ENCODE results near the gene AMELX.

Gene AMELX

GRCh38 chrX:11311706-11312105 lies 18.5 kb downstream of the AMELX start:
- DNase-seq = no peak

- DNase-seq = no peak
Observed at GRCh38 chrX:11319806-11320520, 26.8 kb downstream of the AMELX start.

GRCh38 chrX:11321986-11322385 lies 28.8 kb downstream of the AMELX start:
- DNase-seq = no peak

DNA sequence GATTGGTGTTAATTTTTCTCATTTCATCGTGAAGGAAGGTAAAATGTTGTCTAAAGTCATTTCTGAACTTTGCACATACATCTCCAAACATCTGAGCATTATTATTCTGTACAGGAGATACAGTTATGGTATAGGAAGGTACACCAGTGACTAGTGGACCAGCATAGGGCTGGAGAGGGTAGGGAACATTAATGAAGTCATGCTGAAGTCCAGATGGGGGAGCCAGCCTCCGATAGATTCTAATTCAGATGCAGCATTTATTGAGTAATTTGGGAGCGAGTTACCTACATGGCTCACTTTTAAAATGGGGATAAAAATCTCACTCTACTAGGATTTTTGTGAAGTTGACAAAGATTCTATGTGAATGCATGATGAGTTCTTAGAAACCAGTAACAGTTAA lies 34.9 kb downstream of the AMELX start:
- no peak for DNase-seq

DNA sequence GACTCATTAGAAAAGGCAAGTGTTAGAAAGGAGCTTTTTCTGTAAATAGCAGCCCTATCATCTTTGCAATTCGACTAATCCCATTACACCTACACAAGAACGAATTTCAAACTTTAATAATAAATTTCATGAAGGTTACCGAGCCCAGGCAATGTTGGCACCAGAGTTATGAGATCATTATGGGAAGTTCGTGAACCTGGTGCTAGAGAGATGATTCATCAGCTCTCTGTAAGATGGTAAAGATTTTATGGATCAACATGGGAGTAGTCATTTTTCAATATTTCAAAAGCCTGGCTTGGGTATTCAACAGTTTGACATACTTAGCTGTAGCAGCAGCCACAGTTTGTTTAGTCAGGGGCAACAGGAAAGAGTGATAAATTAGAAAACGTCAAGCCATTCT lies 35.8 kb downstream of the AMELX start:
- no peak for DNase-seq

DNA sequence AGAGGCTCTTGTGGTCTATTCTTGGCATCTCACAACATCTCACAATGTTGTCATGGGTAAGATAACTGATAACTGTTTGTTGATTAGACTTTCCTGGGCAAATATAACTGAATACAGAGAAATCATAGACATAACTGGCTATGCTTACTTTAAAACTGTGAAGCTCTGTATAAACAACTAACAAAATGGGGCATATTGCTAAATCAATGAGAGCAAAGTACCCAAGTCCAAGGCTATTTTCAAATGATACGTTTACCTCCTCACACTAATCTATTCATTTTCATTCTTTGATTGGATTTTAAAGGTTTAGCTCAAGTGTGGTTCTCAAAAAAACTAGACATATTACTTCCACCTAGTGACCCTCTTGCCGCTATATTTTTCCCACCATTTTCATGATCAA lies 38.6 kb downstream of the AMELX start:
- DNase-seq = no peak

DNA sequence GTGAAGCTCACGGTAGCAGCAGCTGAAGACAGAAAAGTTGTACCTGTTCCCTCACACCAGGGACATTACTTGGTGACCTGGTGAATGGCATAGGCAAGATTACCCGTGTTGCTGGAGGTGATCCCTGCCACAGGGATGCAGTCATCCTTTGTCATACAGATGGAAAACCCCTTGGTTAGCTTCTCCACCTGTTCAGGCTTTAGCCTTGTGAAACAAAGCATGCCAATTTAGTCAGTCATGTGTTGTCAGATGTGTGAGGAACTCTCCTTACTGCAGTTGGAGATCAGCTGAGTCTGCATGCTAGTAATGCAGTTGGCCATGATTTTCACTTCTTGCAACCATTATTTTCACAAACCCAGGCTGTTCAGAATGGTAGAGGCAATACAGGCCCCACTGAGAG lies 41.0 kb downstream of the AMELX start:
- no peak for DNase-seq

DNA sequence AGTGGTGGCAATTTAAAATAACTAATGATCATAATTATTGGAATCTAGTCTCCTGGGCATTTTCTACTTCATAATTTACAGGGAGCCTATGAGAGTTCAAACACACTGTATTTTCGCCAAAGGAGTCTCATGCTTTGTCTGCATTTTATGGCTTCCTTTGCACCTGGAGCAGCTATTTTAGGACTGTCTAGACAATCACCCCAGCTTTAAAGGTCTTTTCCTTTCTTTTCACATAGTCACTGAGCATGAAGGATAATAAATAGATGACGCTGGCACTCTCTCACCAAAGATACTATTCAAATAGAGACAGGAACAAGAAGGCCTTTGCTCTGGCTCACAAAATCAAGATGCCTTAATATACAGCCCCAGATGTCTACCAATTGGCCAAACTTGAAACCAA lies 43.0 kb downstream of the AMELX start:
- no peak for DNase-seq

- no peak for DNase-seq
Observed at GRCh38 chrX:11337292-11338009, 44.2 kb downstream of the AMELX start.

DNA sequence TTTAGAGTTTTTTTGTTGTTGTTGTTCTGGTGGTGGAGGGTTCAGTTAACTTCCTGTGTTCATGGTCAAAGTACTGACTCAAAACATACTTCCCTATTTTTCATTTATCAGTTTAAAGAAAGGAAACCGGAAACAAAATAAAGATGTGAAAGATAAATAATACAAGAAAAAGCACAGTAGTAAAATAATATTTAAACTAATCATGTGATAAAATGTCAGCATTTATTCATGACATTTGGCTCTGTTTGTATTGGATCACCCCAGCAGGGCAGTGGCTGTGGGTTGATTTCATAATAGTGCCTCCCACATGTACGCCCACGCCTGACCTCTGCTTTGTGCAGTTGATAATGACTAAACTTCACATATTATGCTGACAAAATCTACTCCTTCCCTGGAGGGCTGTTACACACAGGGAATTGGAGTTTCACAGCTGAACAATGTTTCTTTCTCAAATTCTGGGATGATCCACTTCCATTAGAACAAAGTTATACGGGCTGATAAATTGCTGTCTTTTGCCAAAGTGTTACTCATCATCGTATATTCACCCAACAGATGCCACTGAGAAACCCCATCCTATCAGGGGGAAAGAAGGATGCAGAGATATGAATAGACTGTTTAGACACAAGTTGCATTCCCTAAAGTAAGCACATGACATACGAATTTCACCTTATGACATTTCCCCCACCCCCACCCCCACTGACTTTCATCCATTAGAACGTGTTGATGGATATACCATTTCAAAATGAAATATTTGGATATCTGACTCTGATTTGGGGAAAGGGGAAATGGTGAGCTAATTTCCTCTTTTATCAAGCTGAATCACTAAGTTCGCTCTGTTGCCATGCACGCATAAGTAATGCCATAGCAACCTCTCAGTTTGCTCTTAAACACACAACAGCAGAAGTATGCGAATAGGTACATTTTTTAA lies 48.3 kb downstream of the AMELX start:
- DNase-seq = no peak

DNA sequence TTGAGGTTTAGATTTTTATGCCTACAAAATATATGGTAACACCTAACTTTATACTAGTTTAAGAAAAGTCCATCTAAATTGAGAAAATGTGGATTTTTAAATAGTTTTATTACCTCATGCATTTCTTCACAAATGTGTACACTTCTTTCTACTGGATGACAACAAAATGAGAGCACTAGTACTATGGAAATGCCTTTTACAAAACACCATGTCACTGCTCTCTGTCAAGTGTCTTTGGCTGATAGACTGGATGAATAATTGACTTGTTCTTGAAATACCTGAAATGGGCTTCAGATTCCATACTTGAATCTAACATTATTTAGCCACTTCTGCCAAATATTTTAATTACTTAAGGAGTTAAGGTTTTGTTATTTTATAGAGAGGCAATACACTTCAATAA lies 49.5 kb downstream of the AMELX start:
- DNase-seq = no peak

- no peak for DNase-seq
Observed at GRCh38 chrX:11346121-11346682, 53.0 kb downstream of the AMELX start.

DNA sequence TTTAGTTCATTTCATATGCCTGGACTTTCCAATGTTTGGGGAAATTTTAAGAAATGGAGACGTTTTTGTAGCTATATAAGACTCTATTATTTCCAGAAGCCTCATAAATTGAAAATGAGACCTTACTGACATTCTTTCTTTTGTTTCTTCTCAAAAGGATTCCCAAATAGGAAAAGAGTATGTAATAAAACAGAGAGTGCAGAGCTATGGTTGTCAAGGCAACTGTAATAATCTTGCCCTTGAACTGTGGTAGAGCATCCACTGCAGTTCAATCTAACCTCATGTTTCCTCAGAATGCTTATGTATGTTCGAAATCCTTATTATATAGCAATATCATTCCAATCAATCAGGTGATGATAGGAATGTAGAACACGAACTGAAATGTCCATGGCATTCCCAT lies 54.1 kb downstream of the AMELX start:
- DNase-seq = no peak

DNA sequence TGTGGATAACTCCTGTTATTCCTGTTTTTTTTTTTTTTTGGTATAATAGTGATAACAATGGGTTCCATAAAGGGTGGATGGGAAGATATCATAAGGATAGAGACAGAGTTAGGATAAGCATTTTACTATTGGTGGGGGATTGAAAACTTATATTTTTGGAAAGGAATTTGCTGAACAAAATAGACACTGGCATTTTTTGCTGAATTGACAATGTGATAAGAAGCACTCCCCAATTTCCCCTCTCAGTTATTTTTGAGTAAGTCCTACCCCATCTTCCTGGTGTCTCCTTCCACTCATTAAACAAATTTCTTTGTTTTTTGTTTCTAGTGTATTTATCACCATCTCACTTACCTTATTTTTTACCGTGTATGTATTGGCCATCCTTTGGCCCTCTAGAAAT lies 55.8 kb downstream of the AMELX start:
- DNase-seq = no peak

DNA sequence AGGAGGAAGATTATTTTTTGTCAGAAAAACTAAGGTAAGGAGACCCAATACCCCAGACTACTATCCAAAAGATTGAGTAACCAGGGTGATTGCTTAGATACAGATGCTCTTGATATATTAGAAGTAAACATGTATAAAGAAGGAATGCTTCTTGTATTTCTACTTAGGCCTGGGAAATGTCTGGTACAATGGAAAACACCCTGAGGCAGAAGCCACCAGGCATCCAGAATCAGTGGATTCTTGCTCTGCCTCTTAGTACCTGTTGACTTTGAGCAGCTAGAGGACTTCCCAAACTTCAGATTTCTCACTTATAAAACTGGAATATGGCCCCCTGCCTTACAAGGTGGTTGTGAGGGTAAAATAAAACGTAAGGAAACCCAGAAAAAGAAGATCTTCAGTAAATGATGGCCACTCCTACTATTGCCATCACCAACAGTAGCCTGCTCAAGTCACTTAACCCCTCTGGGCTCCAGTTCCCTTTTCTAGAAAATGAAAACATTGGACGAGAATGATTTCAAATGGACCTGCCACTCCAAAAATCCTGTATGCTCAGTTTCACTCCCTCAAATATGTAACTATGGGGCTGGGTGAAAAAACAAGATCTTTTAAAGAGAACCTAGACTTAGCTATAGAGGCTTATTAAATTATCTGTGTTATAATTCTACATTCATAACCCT lies 56.6 kb downstream of the AMELX start:
- DNase-seq = no peak

All from activated CD4-positive, CD25-positive, alpha-beta regulatory T cell treated with anti-CD3 and anti-CD28 coated beads, Interleukin-2, amount 50 U/mL, for 72 hours (primary cell).